Neuronal stem cell (in vitro differentiated cells): ENCODE data around the gene RTKN2.

ENCODE experiments used
- DNase-seq: peaks from one replicate; pipeline ENCODE4 v3.0.0-alpha.2; 2013; ENCODE audit warnings: low spot score
- H2AFZ ChIP-seq: one replicate; pipeline ENCODE4 v1.6.1; 2013; ENCODE audit warnings: mild to moderate bottlenecking, low read length, inconsistent platforms
- H2AK5ac ChIP-seq: 2 replicates; pipeline ENCODE4 v1.6.1; 2013; ENCODE audit warnings: low read depth, mild to moderate bottlenecking, inconsistent platforms, low read length, moderate library complexity, mixed read lengths
- H2BK120ac ChIP-seq: 2 replicates; pipeline ENCODE4 v1.6.1; 2013; ENCODE audit warnings: low read depth, mild to moderate bottlenecking, inconsistent platforms, low read length, moderate library complexity, mixed read lengths
- H2BK12ac ChIP-seq: one replicate; pipeline ENCODE4 v1.6.1; 2013; ENCODE audit warnings: low read length, inconsistent platforms
- H2BK15ac ChIP-seq: 2 replicates; pipeline ENCODE4 v1.6.1; 2013; ENCODE audit warnings: mild to moderate bottlenecking, low read length, inconsistent platforms, mixed read lengths
- H2BK5ac ChIP-seq: one replicate; pipeline ENCODE4 v1.6.1; 2013; ENCODE audit warnings: inconsistent platforms, mild to moderate bottlenecking, low read length, moderate library complexity
- H3K14ac ChIP-seq: one replicate; pipeline ENCODE4 v1.6.1; 2013; ENCODE audit warnings: low read length, inconsistent platforms
- H3K18ac ChIP-seq: 2 replicates; pipeline ENCODE4 v1.6.1; 2013; ENCODE audit warnings: low read length, inconsistent platforms
- H3K23ac ChIP-seq: 2 replicates; pipeline ENCODE4 v1.6.1; 2013; ENCODE audit warnings: low read depth, mild to moderate bottlenecking, mixed read lengths, low read length, inconsistent platforms; ENCODE audit not compliant: poor library complexity
- H3K27ac ChIP-seq: replicated peaks from 3 replicates; pipeline ENCODE4 v1.5.1; 2013; ENCODE audit warnings: low read length, inconsistent platforms
- H3K27me3 ChIP-seq, 3 experiments: 2 replicates each; pipeline ENCODE4 v1.6.1; 2013; ENCODE audit warnings: low read length in 3 of 3, mild to moderate bottlenecking in 2 of 3, inconsistent platforms in 1 of 3, low read depth in 1 of 3, mixed read lengths in 1 of 3, moderate library complexity in 1 of 3; ENCODE audit not compliant: control insufficient read depth in 3 of 3, insufficient read depth in 3 of 3
- H3K36me3 ChIP-seq, 2 donors: replicated peaks in 1 of 2; 2 replicates each; pipeline ENCODE4 v1.6.1; 2013; ENCODE audit warnings: low read length in 2 of 2; ENCODE audit not compliant: control insufficient read depth in 2 of 2, insufficient read depth in 2 of 2
- H3K4ac ChIP-seq: 2 replicates; pipeline ENCODE4 v1.6.1; 2013; ENCODE audit warnings: inconsistent platforms, mild to moderate bottlenecking, low read length, moderate library complexity
- H3K4me1 ChIP-seq, 2 donors: 1 replicate in 1 of 2; 2 replicates in 1 of 2; pipeline ENCODE4 v1.6.1; 2013; ENCODE audit warnings: low read length in 2 of 2, low read depth in 1 of 2; ENCODE audit not compliant: control insufficient read depth in 2 of 2, insufficient read depth in 1 of 2
- H3K4me2 ChIP-seq: one replicate; pipeline ENCODE4 v1.6.1; 2013; ENCODE audit warnings: mild to moderate bottlenecking, low read length, inconsistent platforms; ENCODE audit not compliant: insufficient read depth, poor library complexity, severe bottlenecking
- H3K4me3 ChIP-seq, 2 donors: 2 replicates each; pipeline ENCODE4 v1.5.1; 2013; ENCODE audit warnings: low read length in 2 of 2, mild to moderate bottlenecking in 2 of 2, inconsistent platforms in 1 of 2, moderate library complexity in 1 of 2
- H3K79me1 ChIP-seq: one replicate; pipeline ENCODE4 v1.6.1; 2013; ENCODE audit warnings: low read depth, mild to moderate bottlenecking, inconsistent platforms, low read length, moderate library complexity
- H3K9ac ChIP-seq: one replicate; pipeline ENCODE4 v1.6.1; 2013; ENCODE audit warnings: mild to moderate bottlenecking, low read depth, low read length, inconsistent platforms; ENCODE audit not compliant: poor library complexity
- H3K9me3 ChIP-seq, 2 donors: replicated peaks in 1 of 2; 2 replicates each; pipeline versions ENCODE3 to v1.6.1; 2013; ENCODE audit warnings: low read length in 2 of 2, mild to moderate bottlenecking in 2 of 2, inconsistent platforms in 1 of 2, low read depth in 1 of 2, mixed read lengths in 1 of 2, moderate library complexity in 1 of 2; ENCODE audit not compliant: control insufficient read depth in 2 of 2, insufficient read depth in 1 of 2
- H4K8ac ChIP-seq: one replicate; pipeline ENCODE4 v1.6.1; 2013; ENCODE audit warnings: low read depth, mild to moderate bottlenecking, inconsistent platforms, low read length, moderate library complexity
- H4K91ac ChIP-seq: one replicate; pipeline ENCODE4 v1.6.1; 2013; ENCODE audit warnings: low read length, low read depth, mild to moderate bottlenecking, inconsistent platforms; ENCODE audit not compliant: poor library complexity
- WGBS, 2 donors: extraction: QIAGEN DNeasy Blood & Tissue Kit; methylation state at CpG; one replicate each; pipeline ENCODE4 v1.1.7; 2013; ENCODE audit warnings: missing lambda C conversion rate in 2 of 2, mixed read lengths in 1 of 2; ENCODE audit not compliant: insufficient read length in 2 of 2, insufficient replicate concordance in 1 of 2; ENCODE audit errors: extremely low coverage in 2 of 2; 5-methylcytosine and 5-hydroxymethylcytosine counted together

Gene RTKN2

DNA sequence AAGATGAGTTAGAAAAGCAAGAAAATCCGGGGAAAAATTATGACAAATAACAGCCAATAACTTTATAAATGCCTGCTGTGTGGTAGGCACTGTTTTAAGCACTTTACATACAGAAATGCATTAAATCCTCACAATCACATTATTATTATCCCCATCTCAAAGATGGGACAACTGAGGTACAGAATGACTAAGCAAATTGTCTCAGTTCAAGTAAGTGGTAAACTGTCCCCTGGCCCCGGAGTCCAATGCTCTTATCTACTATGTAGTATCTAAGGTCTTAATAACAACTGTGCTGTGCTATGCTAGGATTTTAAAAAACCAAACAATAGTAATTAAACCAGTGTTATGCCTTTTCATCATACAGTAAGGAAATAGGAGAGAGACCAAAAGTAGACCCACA is 105.6 kb downstream of the RTKN2 start:
- no peak overlapping the region for H2BK5ac ChIP-seq
- no peak overlapping the region for H4K91ac ChIP-seq
- H3K4ac ChIP-seq, result no peak overlapping the region
- no CpG with 5 or more reads among the region's 2 CpGs for WGBS, 2 donors
- H2BK12ac ChIP-seq, result no peak overlapping the region
- H4K8ac ChIP-seq, result no peak overlapping the region
- no peak overlapping the region for H3K14ac ChIP-seq
- H3K4me2 ChIP-seq, result no peak overlapping the region
- H2BK120ac ChIP-seq, result no peak overlapping the region
- no peak overlapping the region for H3K23ac ChIP-seq
- no peaks in the 10 kb centered on the region for H3K79me1 ChIP-seq
- no peaks in the 10 kb centered on the region for H3K27me3 ChIP-seq
- H2BK15ac ChIP-seq, result no peak overlapping the region
- no peak for DNase-seq
- H3K9ac ChIP-seq, result no peak overlapping the region
- no peak overlapping the region for H3K27ac ChIP-seq
- no peaks in the 10 kb centered on the region for H3K9me3 ChIP-seq
- H2AFZ ChIP-seq, result no peak overlapping the region
- no peaks in the 10 kb centered on the region for H3K36me3 ChIP-seq
- H3K4me3 ChIP-seq, result no peak overlapping the region
- no peak overlapping the region for H3K18ac ChIP-seq
- H2AK5ac ChIP-seq, result no peak overlapping the region
- no peaks in the 10 kb centered on the region for H3K4me1 ChIP-seq

DNA sequence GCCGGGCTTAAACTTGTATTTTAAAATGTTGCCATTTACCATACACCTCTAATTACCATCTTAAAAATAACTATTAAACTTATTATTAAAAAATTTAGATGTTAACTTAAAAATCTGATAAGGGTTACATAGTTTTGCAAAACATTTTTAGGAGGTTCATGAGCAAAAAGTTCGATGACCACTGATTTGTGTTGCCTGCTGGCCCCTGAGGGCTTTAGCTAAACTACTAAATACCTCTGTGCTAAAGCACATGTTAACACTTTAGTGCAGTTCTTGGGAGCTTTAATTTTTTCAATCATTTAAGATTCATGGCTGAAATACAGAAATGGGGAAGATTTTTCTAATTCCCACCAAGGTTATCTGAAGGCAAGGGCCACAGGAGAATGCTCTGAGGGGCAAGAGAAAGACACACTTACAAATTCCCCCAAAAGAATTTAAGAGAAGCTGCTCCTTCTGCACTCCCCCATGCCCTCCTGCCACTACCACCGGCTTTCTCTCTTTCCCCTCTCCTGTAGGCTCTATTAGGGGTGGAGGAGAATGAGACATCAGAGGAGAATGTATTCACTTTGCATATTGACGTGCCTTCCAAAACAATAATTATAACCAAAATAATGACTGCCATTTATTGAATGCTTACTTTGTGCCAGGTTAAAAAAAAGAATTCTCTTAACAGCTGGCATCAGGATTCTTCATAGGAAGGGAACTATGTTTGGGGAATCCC is 106.2 kb downstream of the RTKN2 start:
- no peaks in the 10 kb centered on the region for H3K9me3 ChIP-seq
- H3K23ac ChIP-seq, result no peak overlapping the region
- H2AK5ac ChIP-seq, result no peak overlapping the region
- H4K91ac ChIP-seq, result no peak overlapping the region
- no peak overlapping the region for H3K14ac ChIP-seq
- no peak overlapping the region for H3K4ac ChIP-seq
- H3K27me3 ChIP-seq, result no peaks in the 10 kb centered on the region
- H3K4me3 ChIP-seq, result no peak overlapping the region
- no peaks in the 10 kb centered on the region for H3K4me1 ChIP-seq
- no peak overlapping the region for H3K18ac ChIP-seq
- no peak overlapping the region for H3K27ac ChIP-seq
- H2BK12ac ChIP-seq, result no peak overlapping the region
- no peak overlapping the region for H3K4me2 ChIP-seq
- DNase-seq, result no peak
- no peak overlapping the region for H2BK5ac ChIP-seq
- H3K9ac ChIP-seq, result no peak overlapping the region
- no peaks in the 10 kb centered on the region for H3K79me1 ChIP-seq
- no CpG with 5 or more reads among the region's 4 CpGs for WGBS, 2 donors
- no peak overlapping the region for H2BK15ac ChIP-seq
- no peak overlapping the region for H2BK120ac ChIP-seq
- H2AFZ ChIP-seq, result no peak overlapping the region
- H4K8ac ChIP-seq, result no peak overlapping the region
- no peaks in the 10 kb centered on the region for H3K36me3 ChIP-seq

DNA sequence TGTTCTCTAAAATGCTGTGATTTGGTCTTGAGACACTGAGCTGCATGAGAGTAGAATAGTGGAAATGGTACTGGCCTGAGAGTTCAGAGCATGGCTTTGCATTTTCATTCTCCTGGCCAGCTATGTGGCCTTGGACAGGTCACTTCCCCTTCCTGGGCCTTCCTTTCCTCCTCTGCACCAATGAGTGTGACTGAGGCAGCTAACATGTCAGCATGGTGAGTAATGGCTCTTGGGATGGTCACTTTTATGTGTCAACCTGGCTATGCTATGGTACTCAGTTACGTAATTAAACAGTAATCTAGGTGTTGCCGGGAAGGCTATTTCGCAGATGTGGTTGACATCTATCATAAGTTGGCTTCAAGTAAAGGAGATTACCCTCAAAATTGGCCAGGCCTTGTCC is 109.3 kb downstream of the RTKN2 start:
- no peaks in the 10 kb centered on the region for H3K4me1 ChIP-seq
- no peak overlapping the region for H3K4ac ChIP-seq
- H3K9me3 ChIP-seq, result no peaks in the 10 kb centered on the region
- no peak overlapping the region for H4K8ac ChIP-seq
- H3K9ac ChIP-seq, result no peak overlapping the region
- no peak overlapping the region for H2BK15ac ChIP-seq
- H3K36me3 ChIP-seq, result no peaks in the 10 kb centered on the region
- no peak overlapping the region for H2BK12ac ChIP-seq
- no CpG with 5 or more reads among the region's 3 CpGs for whole genome bisulfite sequencing, 2 donors
- no peak overlapping the region for H3K4me2 ChIP-seq
- no peak overlapping the region for H4K91ac ChIP-seq
- DNase-seq, result no peak
- no peaks in the 10 kb centered on the region for H3K27me3 ChIP-seq
- no peaks in the 10 kb centered on the region for H3K79me1 ChIP-seq
- no peak overlapping the region for H3K23ac ChIP-seq
- H2BK5ac ChIP-seq, result no peak overlapping the region
- no peak overlapping the region for H3K4me3 ChIP-seq
- H3K18ac ChIP-seq, result no peak overlapping the region
- no peak overlapping the region for H2BK120ac ChIP-seq
- no peak overlapping the region for H3K27ac ChIP-seq
- H2AFZ ChIP-seq, result no peak overlapping the region
- H2AK5ac ChIP-seq, result no peak overlapping the region
- H3K14ac ChIP-seq, result no peak overlapping the region

DNA sequence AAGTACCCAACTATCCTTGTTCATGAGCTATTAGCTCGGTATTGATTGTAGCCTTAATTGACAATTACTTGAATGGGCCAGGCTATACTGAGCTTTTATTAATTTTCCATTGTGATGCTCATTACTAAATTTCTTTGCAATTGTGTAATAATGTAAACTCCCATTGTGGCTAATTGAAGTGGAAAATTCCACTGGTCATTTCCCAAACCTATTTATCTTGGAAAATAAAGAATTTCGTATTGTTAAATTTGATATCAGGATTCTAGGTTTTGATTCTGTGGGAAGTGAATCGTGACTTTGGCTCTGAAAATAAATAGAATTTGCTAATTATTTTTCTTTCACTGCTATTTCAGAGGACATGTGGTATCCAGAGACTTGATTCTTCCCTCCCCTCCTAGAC is 111.0 kb downstream of the RTKN2 start:
- no peak overlapping the region for H3K4me2 ChIP-seq
- no peak overlapping the region for H4K91ac ChIP-seq
- H3K4ac ChIP-seq, result no peak overlapping the region
- H3K79me1 ChIP-seq, result no peaks in the 10 kb centered on the region
- H2BK5ac ChIP-seq, result no peak overlapping the region
- no peaks in the 10 kb centered on the region for H3K36me3 ChIP-seq
- no peak overlapping the region for H2BK15ac ChIP-seq
- no peaks in the 10 kb centered on the region for H3K27me3 ChIP-seq
- no peak overlapping the region for H3K9ac ChIP-seq
- no peaks in the 10 kb centered on the region for H3K9me3 ChIP-seq
- H3K4me1 ChIP-seq, result no peaks in the 10 kb centered on the region
- H3K14ac ChIP-seq, result no peak overlapping the region
- H3K4me3 ChIP-seq, result no peak overlapping the region
- no peak overlapping the region for H2AK5ac ChIP-seq
- no peak overlapping the region for H3K27ac ChIP-seq
- H4K8ac ChIP-seq, result no peak overlapping the region
- no peak overlapping the region for H2AFZ ChIP-seq
- no peak overlapping the region for H3K23ac ChIP-seq
- no CpG with 5 or more reads among the region's 3 CpGs for WGBS, 2 donors
- DNase-seq, result no peak
- H3K18ac ChIP-seq, result no peak overlapping the region
- H2BK120ac ChIP-seq, result no peak overlapping the region
- no peak overlapping the region for H2BK12ac ChIP-seq
